Activated CD4-positive, alpha-beta T cell treated with anti-CD3 and anti-CD28 coated beads, Interleukin-2, Interleukin-6, amounts not matched to agents 100 ng/mL and 50 ng/mL, durations not matched to agents 16 hours and 8 hours (primary cell): ENCODE results near the gene R3HDM2.

Experiments used
- DNase-seq: peaks from one replicate; pipeline ENCODE4 v3.0.0-alpha.2; 2020

Gene R3HDM2

DNA sequence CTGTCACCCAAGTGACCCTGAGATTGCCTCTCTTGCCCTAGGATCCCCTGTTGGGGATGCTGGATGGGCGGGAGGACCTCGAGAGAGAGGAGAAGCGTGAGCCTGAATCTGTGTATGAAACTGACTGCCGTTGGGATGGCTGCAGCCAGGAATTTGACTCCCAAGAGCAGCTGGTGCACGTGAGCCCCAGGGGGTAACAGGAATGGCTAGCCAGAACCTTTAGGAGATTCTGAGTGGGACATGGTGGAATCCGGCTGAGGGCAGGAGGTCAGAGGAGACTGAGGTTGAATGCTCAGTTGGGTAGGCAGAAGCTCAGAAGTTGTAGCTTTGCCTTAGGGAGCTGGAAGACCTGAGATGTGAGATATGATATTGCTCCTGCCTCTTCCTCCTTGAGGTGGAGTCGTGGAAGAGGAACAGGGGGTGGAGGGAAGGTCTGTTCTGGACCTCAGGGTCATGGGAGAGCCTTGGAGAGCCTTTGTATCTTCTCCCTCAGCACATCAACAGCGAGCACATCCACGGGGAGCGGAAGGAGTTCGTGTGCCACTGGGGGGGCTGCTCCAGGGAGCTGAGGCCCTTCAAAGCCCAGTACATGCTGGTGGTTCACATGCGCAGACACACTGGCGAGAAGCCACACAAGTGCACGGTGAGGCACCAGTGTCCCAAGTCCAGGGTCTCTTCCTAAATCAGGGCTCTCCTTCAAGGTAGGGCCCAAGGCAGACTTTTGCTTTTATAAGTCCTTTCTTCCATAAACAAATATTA lies 35.1 kb upstream of the R3HDM2 start:
- DNase-seq: no peak

DNA sequence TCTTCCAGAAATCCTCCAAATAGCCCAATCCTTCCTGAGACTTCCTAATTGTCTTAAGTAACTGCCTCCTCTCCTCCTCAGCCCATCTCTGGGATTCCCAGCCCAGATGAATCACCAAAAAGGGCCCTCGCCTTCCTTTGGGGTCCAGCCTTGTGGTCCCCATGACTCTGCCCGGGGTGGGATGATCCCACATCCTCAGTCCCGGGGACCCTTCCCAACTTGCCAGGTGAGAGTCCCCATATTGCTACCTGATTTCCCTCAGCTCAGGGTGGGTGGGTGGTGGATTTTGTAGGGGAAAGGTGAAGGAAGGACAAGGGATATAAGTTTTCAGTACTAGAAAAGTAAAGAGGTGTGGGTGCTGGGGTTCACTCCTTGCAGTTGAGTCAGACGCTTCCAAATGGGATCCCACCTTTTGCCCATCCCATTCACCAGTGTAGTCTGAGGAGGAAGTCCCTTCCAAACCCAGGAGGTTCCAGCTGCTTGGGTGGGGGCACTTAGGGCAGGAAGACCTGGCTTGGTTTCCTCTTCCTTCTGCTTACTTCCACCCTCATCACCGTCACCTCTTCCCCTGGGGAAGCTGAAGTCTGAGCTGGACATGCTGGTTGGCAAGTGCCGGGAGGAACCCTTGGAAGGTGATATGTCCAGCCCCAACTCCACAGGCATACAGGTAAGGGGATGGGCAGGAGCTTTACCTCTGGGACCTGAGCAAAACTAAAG lies 34.3 kb upstream of the R3HDM2 start:
- no peak for DNase-seq

DNA sequence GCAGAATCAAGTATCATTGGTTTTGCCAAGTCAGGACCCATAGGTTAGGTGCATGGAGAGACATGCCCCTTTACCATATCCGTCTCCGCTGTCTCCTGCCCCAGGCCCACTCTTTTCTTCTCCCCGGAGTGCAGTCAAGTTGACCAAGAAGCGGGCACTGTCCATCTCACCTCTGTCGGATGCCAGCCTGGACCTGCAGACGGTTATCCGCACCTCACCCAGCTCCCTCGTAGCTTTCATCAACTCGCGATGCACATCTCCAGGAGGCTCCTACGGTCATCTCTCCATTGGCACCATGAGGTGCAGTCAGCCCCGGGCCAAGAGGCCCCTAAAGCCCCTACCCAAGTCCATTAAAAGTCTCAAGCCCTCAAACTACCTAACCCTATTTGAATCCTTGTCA lies 33.7 kb upstream of the R3HDM2 start:
- DNase-seq: no peak

DNA sequence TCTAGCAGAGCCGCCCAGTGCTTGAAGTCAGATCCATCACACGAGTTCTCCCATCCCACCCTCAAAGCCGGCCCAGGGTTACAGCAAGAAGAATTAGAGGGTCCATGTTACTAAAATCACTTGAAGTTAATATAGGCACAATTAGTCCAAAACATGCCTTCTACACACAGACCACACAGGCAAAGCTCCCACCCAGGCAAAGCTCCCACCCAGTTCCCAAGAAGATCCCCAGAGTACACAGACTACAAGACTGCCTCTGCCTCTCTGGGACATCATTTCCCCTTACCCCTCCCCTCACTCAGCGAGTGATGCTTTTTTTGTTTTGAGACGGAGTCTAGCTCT lies 32.0 kb upstream of the R3HDM2 start:
- DNase-seq: no peak

DNA sequence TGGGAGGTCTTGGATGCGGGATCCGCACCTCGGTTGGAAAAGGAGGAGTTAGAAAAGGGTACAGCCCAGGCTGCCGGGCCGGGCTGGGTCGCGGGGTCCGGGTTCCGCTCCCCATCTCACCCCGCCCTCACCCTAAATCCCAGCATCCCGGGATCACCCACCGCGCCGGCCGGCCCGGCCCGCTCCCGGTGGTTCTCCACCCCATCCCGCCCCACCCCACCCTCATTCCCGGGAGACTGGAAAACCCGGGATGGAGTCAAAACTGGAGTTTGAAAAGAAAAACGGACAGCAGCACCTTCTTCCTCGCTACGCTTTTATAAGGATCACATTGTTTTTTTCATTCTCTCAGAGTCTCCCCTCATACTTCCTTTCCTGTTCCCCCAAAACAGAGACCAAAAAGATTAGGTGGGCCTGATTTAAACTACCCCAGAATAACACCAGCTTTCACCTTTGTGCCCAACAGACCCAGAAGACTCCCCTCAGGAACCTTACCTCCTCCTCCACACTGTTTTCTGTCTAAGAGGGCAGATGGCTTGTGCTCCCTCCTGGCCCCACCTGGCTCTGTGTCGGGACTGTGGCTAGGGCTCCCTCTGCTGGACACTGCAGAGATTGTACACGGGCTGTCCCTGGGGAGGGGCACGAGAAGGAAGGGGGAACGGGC lies 31.5 kb upstream of the R3HDM2 start:
- peak; percentile 96 for DNase-seq

DNA sequence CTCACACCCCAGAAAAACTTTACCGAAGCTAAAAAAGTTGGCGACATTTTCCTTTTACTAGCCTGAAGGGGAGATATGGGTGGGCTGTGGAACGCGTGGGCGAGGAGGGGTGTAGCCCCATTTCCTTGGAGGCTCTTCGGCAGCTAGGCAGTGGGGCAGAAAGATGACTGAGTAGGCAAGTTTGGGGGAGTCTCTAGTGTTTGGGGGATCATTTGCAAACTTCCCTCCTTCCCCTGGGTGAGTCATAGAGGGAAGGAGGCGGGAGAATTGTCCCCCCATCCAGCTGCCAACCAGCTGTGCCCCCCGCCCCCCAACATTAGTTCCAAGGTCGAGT lies 31.0 kb upstream of the R3HDM2 start:
- no peak for DNase-seq

DNA sequence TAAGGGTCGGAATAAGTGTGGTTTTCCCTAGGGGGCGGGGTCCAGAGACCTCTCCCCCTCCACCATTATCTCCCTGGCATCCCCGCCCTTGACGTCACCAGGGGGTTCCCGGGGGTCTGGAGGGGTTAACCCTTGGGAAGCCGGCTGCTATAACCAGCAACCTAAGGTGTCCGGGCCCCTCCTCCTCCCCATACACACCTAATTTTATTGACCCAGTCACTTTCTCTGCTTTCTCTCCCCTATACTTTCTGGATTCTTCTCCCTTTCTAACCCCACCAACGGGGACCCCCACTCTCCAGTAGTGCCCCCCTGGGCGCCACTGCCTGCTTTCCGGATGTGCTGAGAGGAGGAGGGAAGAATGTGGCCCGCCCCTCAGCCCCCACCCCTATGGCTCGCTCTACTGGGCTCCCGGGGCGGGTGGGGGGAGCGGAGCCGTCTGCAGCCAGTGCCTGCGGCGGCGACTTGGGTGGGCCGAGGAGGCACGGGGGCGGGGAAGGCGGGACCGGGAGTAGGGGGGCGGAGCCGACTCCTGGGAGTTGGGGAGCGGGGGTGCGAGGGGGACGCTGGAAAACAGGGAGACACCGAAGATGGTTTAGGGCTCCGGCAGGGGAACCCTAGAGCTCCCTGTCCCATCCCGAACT lies 30.6 kb upstream of the R3HDM2 start:
- DNase-seq: no peak

DNA sequence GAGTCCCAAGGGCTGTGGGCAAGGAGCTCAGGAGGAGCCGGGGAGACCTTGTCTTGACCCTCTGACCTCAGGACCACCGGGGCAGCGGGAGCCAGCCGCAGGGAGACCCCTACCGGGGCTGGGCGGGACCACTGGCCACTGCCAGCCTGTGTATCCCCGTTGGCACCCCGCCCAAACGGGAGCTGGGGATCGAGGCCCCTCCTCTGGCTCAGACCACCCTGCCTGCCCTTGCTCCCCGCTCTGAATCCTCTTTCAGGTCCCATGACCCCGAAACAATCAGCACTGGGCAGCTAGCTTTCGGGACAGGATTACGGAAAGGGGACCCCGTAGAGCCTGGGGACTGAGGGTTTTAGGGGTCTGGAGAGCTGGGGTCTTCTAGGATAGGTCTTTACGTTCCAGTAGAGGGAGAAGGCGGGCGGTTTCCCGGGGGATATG lies 30.0 kb upstream of the R3HDM2 start:
- no peak for DNase-seq

DNA sequence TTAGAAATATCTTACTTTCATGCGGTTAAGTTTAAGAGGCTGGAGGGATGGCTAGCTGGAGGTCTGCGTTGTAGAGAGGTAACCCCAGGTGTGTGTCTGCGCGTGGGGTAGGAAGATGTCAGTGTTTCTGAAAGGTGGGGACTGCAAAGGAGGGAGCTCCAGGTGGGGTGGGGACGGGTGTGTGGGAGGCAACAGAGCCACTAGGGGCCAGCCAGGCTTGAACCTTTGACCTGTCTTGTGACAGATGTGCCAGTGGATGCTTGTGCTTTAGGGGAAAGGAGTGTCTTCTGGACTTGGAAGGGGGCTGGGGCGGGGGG lies 29.6 kb upstream of the R3HDM2 start:
- peak; percentile 17 for DNase-seq

DNA sequence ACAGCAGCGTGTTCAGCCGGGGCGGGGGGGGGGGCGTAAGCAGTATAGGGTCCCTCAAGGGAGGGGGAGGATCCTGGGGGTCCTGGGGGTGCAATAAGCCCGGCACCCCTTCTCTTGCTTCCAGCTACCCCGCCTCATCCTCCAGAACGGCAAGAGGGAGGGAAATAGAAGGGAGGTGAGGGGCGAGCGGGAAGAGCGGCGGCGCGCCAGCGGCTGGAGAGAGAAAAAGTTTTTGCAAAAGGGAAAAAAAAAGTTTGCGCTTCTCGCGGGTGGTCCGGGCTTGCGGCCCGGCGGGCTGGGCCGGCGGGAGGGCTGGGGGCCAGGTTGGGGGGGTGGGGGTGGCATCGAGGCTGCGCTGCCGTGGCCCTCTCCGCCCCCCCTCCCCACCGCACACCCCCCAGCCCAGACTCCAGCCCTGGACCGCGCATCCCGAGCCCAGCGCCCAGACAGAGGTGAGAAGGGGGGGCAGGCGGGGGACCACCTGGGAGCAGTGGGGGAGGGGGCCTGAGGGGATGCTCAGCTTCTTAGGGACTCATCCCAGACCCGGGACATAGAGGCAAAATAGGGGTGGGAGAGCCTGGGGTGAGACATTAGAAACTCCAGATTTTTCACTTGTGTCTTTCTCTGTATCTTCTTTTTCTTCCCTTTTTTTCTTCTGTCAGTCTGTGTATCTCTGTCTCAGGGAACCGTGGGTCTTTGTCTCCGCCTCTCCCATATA lies 29.1 kb upstream of the R3HDM2 start, which contains the start of gene GLI1:
TSS of gene GLI1 (plus strand) at position 36 of the 718 bp plus-strand sequence. CDS start 3,907 bp downstream, outside the sequence.
- DNase-seq: no peak

DNA sequence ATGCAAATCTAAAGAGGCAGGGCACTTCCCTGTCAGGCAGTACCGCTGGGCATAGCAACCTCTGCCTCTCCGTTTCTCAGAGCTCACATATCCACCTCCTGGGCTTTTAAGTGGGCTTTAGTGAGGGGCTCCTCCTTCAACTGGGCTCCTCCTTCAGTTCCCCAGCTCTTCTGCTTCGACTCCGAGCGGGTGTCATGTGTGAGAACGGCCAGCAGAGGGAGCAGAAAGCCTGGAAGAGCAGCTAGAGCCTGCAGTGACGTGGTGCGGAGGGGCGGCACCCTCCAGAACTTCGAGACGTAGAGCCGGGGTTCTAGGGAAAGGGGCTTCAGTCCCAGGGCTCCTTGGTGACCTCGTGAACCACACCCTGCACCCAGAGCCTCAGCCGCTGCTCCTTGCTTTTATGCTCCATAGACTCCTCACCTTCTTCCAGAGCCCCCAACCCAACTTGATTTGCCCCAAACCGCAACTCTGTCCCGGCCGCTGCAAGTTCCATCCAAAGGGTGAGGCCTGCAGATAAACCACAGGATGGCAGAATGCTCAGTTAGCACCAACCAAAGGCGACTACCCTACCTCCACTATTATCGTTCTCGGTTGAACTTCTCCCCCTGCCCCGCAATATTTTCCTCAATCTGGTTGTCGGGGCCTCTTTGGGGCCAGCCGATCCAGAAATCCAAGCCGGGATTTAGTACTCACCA lies 28.4 kb upstream of the R3HDM2 start:
- DNase-seq: peak; percentile 96

DNA sequence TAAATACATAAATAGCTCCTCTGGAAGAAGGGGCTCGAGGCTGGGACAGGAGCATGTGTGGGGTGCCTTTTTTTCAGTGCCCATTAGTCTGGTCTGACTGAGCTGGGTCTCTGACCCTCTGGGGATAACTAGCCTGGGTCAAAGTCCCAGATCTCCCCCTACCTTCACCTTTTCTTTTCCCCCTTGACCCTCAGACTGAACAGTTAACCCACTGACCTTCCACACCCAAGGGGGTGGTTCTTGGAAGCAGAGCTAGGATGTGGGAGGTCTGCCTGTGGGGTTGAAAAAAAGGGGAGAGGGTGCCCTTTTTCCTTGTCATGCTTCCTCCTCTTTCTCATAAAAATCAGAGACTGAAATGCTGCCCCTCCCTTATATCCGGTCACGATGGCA lies 27.8 kb upstream of the R3HDM2 start:
- no peak for DNase-seq

DNA sequence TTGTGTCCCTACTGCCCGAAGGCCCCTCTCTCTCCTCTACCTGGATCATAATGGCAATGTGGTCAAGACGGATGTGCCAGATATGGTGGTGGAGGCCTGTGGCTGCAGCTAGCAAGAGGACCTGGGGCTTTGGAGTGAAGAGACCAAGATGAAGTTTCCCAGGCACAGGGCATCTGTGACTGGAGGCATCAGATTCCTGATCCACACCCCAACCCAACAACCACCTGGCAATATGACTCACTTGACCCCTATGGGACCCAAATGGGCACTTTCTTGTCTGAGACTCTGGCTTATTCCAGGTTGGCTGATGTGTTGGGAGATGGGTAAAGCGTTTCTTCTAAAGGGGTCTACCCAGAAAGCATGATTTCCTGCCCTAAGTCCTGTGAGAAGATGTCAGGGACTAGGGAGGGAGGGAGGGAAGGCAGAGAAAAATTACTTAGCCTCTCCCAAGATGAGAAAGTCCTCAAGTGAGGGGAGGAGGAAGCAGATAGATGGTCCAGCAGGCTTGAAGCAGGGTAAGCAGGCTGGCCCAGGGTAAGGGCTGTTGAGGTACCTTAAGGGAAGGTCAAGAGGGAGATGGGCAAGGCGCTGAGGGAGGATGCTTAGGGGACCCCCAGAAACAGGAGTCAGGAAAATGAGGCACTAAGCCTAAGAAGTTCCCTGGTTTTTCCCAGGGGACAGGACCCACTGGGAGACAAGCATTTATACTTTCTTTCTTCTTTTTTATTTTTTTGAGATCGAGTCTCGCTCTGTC lies 26.1 kb upstream of the R3HDM2 start:
- DNase-seq: no peak

DNA sequence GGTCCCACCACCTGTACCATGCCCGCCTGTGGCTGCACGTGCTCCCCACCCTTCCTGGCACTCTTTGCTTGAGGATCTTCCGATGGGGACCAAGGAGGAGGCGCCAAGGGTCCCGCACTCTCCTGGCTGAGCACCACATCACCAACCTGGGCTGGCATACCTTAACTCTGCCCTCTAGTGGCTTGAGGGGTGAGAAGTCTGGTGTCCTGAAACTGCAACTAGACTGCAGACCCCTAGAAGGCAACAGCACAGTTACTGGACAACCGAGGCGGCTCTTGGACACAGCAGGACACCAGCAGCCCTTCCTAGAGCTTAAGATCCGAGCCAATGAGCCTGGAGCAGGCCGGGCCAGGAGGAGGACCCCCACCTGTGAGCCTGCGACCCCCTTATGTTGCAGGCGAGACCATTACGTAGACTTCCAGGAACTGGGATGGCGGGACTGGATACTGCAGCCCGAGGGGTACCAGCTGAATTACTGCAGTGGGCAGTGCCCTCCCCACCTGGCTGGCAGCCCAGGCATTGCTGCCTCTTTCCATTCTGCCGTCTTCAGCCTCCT lies 25.4 kb upstream of the R3HDM2 start:
- peak; percentile 77 for DNase-seq

DNA sequence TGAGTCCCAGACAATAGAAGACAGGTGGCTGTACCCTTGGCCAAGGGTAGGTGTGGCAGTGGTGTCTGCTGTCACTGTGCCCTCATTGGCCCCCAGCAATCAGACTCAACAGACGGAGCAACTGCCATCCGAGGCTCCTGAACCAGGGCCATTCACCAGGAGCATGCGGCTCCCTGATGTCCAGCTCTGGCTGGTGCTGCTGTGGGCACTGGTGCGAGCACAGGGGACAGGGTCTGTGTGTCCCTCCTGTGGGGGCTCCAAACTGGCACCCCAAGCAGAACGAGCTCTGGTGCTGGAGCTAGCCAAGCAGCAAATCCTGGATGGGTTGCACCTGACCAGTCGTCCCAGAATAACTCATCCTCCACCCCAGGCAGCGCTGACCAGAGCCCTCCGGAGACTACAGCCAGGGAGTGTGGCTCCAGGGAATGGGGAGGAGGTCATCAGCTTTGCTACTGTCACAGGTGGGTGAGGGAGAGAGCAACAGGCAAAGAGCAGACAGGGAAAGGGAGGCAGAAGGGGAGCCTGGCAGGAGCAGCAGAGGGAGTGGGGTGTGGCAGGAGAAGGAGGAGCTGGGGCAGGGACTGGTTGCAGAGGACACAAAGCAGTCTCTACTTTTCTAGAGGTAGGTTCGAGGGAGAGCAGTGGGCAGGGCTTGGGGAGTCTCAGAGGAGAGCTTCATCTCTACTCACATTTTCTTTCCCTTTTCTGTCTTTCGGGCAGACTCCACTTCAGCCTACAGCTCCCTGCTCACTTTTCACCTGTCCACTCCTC lies 24.7 kb upstream of the R3HDM2 start:
- no peak for DNase-seq

DNA sequence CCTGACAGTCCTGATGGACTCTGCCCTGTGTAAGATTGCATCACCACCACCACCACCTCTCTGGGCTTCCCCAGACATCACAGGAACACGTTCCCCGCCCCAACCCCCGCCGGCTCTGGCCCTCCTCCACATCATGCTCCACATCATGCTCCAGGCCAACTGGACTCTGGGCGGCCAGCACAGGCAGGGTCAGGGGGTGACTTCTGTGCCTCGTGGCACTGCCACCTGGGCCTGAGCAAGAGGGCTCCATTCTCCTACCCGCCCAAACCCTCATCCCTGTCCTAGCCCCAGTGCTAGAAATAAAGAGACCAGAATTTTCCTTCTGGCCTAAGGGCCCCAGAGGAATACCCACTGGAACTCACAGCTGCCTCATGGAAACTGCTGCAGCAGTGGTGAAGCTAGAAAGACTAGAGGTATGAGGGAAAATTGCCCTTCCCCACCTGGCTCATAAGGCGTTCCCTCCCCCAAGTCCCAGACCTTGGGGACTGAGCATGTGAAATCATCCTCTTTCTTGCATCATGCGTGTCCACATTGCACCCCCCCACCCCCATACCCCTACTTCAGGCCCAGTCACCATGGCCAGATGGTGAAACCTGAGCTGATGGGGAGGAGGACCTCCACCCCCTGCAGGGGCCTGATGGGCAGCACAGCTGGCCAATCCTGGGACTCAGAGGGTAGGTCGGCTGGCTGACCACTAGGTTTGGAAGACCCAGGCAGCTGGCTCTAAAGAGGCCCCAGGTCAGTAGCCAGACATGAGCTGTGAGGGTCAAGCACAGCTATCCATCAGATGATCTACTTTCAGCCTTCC lies 23.9 kb upstream of the R3HDM2 start, which contains the start of gene INHBE:
TSS of gene INHBE (plus strand) at position 742 of the 808 bp plus-strand sequence. CDS start 230 bp downstream, outside the sequence.
- DNase-seq: peak; percentile 34

DNA sequence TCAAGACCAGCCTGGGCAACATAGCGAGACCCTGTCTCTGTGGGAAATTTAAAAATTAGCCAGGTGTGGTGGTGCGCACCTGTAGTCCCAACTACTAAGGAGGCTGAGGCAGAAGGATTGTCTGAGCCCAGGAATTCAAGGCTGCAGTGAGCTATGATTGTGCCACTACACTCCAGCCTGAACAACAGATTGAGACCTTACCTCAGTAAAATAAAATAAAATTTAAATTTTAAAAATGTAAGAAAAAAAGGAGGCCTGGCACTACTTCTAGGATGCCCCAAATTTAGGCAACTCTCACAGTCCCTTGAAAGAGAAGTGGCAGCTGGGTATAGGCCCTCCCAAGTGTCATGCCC lies 23.3 kb upstream of the R3HDM2 start:
- no peak for DNase-seq

DNA sequence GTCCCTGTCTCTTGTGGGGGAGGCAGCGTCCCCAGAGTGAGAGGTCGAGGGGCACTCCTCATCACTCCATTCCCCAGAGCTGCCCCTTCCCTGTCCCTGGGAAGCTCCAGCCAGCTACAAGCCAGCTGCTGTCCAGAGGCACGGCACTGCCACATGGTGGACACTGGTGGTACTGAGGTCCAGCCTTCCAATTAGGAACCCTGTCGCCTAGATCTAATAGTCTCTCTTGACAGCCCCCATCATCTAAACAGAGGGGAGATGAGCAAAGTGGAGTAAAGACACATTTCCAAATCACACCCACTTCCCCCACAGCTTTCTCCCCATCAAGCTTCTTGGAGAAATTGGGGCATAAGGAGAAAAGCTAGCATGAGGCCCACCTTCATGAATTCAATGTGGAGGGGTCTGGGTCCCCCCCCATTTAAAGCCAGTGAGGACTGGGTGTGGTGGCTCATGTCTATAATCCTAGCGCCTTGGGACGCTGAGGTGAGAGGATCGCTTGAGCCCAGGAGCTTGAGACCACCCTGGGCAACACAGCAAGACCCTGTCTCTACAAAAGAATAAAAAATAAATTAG lies 22.2 kb upstream of the R3HDM2 start:
- DNase-seq: peak; percentile 65
